Measurements from ENCODE around the gene OR2A2. TPM values are rescaled to one million over a fixed set of nuclear protein-coding genes. Genes with fewer than 3 reads are reported as not detected.

OR2A2 gene
- total RNA-seq, 1 donor from 2014 or later: not detected

Other genes with a start within 250 kb of the OR2A2 start
- gene TCAF1, start 207.4 kb upstream of the OR2A2 start, total RNA-seq: 12.6 and 13.5 TPM in 2 replicates
- not detected in 2 replicates for gene OR2F2, start 174.3 kb upstream of the OR2A2 start, total RNA-seq
- not detected in 2 replicates for gene OR2F1, start 154.7 kb upstream of the OR2A2 start, total RNA-seq
- gene OR6B1, start 109.3 kb upstream of the OR2A2 start, total RNA-seq: not detected in 2 replicates
- gene OR2A5, start 60.6 kb upstream of the OR2A2 start, total RNA-seq: not detected in 2 replicates
- gene OR2A25, start 39.8 kb upstream of the OR2A2 start, total RNA-seq: not detected in 2 replicates
- gene OR2A12, start 23.3 kb upstream of the OR2A2 start, total RNA-seq: not detected in 2 replicates
- not detected in 2 replicates for gene OR2A14, start 13.6 kb downstream of the OR2A2 start, total RNA-seq
- 0.56 and 1.1 TPM in 2 replicates for gene CTAGE4, start 73.9 kb downstream of the OR2A2 start, total RNA-seq
- gene ARHGEF35, start 86.2 kb downstream of the OR2A2 start, total RNA-seq: 2.8 and 3.5 TPM in 2 replicates
- not detected in 2 replicates for gene OR2A42, start 130.0 kb downstream of the OR2A2 start, total RNA-seq
- gene OR2A7, start 155.2 kb downstream of the OR2A2 start, total RNA-seq: 2.0 and 2.1 TPM in 2 replicates
- 0.99 and 2.0 TPM in 2 replicates for gene CTAGE8, start 159.7 kb downstream of the OR2A2 start, total RNA-seq
- gene OR2A1, start 202.8 kb downstream of the OR2A2 start, total RNA-seq: not detected in 2 replicates
- gene ARHGEF5, start 245.8 kb downstream of the OR2A2 start, total RNA-seq: 8.7 and 9.4 TPM in 2 replicates

Data from activated CD4-positive, alpha-beta T cell treated with anti-CD3 and anti-CD28 coated beads, Interleukin-2, amount 10 ng/mL, durations not matched to agents 24 days and 14 days (primary cell).